ENCODE results near the gene HEBP1.

- no peak for TF ChIP-seq CTCF (IDR thresholded peaks at IDR 0.05)
- TF ChIP-seq POLR2AphosphoS5 (IDR thresholded peaks at IDR 0.05; ENCODE audit: low read depth, low read length) = no peak
- no peak for TF ChIP-seq TCF7L2 (IDR thresholded peaks at IDR 0.05; ENCODE audit: low read depth, low read length)
- TF ChIP-seq REST (IDR thresholded peaks at IDR 0.05; ENCODE audit: insufficient read depth in 1 of 2, low read depth in 2 of 2, low read length in 1 of 2) = no peak
- no peak for TF ChIP-seq SIN3A (IDR thresholded peaks at IDR 0.05; ENCODE audit: borderline replicate concordance, insufficient read depth, low read depth, low read length)
These were observed 42.7 kb upstream of the HEBP1 start for GRCh38 chr12:13042666-13043230.
